Neural cell (in vitro differentiated cells): ENCODE data around the gene PIM2. TPM values are rescaled to one million over a fixed set of nuclear protein-coding genes. Genes with fewer than 3 reads are reported as not detected.

ENCODE experiments used
- H2AFZ ChIP-seq: fragments of 200-600, 300-800 bp; sonication (generic), shearing (Covaris generic); 2 replicates; pipeline ENCODE4 v1.6.0; 2014; ENCODE audit warnings: low read depth, mild to moderate bottlenecking, antibody characterized with exemption, low read length, moderate library complexity
- H3F3A ChIP-seq: fragments of 200-600 bp; shearing (Covaris generic); 2 replicates; pipeline ENCODE4 v1.6.1; 2016; ENCODE audit warnings: mild to moderate bottlenecking, moderate library complexity, mixed read lengths, antibody characterized with exemption, low read length; ENCODE audit not compliant: insufficient read depth, poor library complexity, severe bottlenecking
- H3K27ac ChIP-seq: fragments of 200-600, 300-800 bp; sonication (generic), shearing (Covaris generic); 2 replicates; pipeline ENCODE4 v1.5.1; 2014; ENCODE audit warnings: mild to moderate bottlenecking, low read length, moderate library complexity
- H3K27me3 ChIP-seq: fragments of 300-800, 200-600 bp; sonication (generic), shearing (Covaris generic); 2 replicates; pipeline ENCODE4 v1.6.0; 2014; ENCODE audit warnings: mild to moderate bottlenecking, low read depth, low read length, moderate library complexity; ENCODE audit not compliant: insufficient read depth
- H3K36me3 ChIP-seq: fragments of 300-800, 200-600 bp; sonication (generic), shearing (Covaris generic); 2 replicates; pipeline ENCODE4 v1.5.1; 2014; ENCODE audit warnings: mild to moderate bottlenecking, antibody characterized with exemption, low read length, moderate library complexity; ENCODE audit not compliant: insufficient read depth
- H3K4me2 ChIP-seq: fragments of 300-800, 200-600 bp; sonication (generic), shearing (Covaris generic); 2 replicates; pipeline ENCODE4 v1.6.0; 2014; ENCODE audit warnings: mild to moderate bottlenecking, low read length
- H3K4me3 ChIP-seq: fragments of 300-800, 200-600 bp; sonication (generic), shearing (Covaris generic); 2 replicates; pipeline ENCODE4 v1.5.1; 2014; ENCODE audit warnings: mild to moderate bottlenecking, low read length, moderate library complexity
- H3K79me2 ChIP-seq: fragments of 200-600 bp; shearing (Covaris generic); replicated peaks from 2 replicates; pipeline ENCODE4 v1.6.0; 2014; ENCODE audit warnings: mild to moderate bottlenecking, low read length, moderate library complexity; ENCODE audit not compliant: insufficient read depth
- H3K9ac ChIP-seq: fragments of 300-800, 200-600 bp; sonication (generic), shearing (Covaris generic); 2 replicates; pipeline ENCODE4 v1.6.1; 2016; ENCODE audit warnings: mild to moderate bottlenecking, low read length, mixed read lengths
- H3K9me2 ChIP-seq: fragments of 200-600 bp; shearing (Covaris generic); 2 replicates; pipeline ENCODE4 v1.6.1; 2016; ENCODE audit warnings: mild to moderate bottlenecking, low read length, mixed read lengths; ENCODE audit not compliant: insufficient read depth
- H3K9me3 ChIP-seq: fragments of 200-600, 300-800 bp; sonication (generic), shearing (Covaris generic); 2 replicates; pipeline ENCODE4 v1.6.1; 2016; ENCODE audit warnings: mild to moderate bottlenecking, mixed run types, low read length, moderate library complexity, mixed read lengths
- H4K20me1 ChIP-seq: fragments of 200-600 bp; shearing (Covaris generic); 2 replicates; pipeline ENCODE4 v1.6.1; 2016; ENCODE audit warnings: mild to moderate bottlenecking, mixed run types; ENCODE audit not compliant: insufficient read depth
- EP300 ChIP-seq: fragments of 450-650 bp; conservative IDR thresholded peaks from 2 replicates; pipeline ENCODE4 v1.6.1; 2014; ENCODE audit warnings: antibody characterized with exemption, mild to moderate bottlenecking, moderate library complexity; ENCODE audit not compliant: poor library complexity, severe bottlenecking
- EZH2 ChIP-seq: fragments of 200-600, 300-800 bp; shearing (Covaris generic), sonication (generic); IDR thresholded peaks from 2 replicates; pipeline ENCODE4 v1.6.1; 2014; ENCODE audit warnings: antibody characterized with exemption, low read length, borderline replicate concordance, mild to moderate bottlenecking; ENCODE audit not compliant: insufficient read depth, poor library complexity, severe bottlenecking
- MXI1 ChIP-seq: fragments of 450-650 bp; conservative IDR thresholded peaks from 2 replicates; pipeline ENCODE4 v1.6.1; 2014; ENCODE audit warnings: antibody characterized with exemption, mild to moderate bottlenecking; ENCODE audit not compliant: poor library complexity, severe bottlenecking
- POLR2AphosphoS5 ChIP-seq: IDR thresholded peaks from 2 replicates; pipeline ENCODE4 v1.6.1; 2012
- RAD21 ChIP-seq: fragments of 450-650 bp; conservative IDR thresholded peaks from 2 replicates; pipeline ENCODE4 v1.6.1; 2014; ENCODE audit warnings: antibody characterized with exemption, mild to moderate bottlenecking, moderate library complexity
- SMC3 ChIP-seq: fragments of 450-650 bp; conservative IDR thresholded peaks from 2 replicates; pipeline ENCODE4 v1.6.1; 2014; ENCODE audit warnings: antibody characterized with exemption, mild to moderate bottlenecking, moderate library complexity; ENCODE audit not compliant: poor library complexity
- TAF1 ChIP-seq: IDR thresholded peaks from 2 replicates; pipeline ENCODE4 v1.6.1; 2012; ENCODE audit warnings: low read depth
- polyA plus RNA-seq: library from polyadenylated mRNA; depleted of rRNA; stranded (reverse); fragments of >200 nt; gene quantifications from 2 replicates; pipeline ENCODE4 v1.2.3, GENCODE V29; 2014
- TF ChIP-seq, protein P1 (sequence below): IDR thresholded peaks from 2 replicates; pipeline ENCODE4 v1.6.1; 2012; ENCODE audit warnings: borderline replicate concordance
- TF ChIP-seq, protein P2 (sequence below): fragments of 450-650 bp; IDR thresholded peaks from 2 replicates; pipeline ENCODE4 v1.5.1; 2014; ENCODE audit warnings: antibody characterized with exemption, mild to moderate bottlenecking, moderate library complexity; ENCODE audit not compliant: poor library complexity, severe bottlenecking

The PIM2 gene
- polyA plus RNA-seq, 1 donor from 2014 or later: 8.9 TPM

DNA sequence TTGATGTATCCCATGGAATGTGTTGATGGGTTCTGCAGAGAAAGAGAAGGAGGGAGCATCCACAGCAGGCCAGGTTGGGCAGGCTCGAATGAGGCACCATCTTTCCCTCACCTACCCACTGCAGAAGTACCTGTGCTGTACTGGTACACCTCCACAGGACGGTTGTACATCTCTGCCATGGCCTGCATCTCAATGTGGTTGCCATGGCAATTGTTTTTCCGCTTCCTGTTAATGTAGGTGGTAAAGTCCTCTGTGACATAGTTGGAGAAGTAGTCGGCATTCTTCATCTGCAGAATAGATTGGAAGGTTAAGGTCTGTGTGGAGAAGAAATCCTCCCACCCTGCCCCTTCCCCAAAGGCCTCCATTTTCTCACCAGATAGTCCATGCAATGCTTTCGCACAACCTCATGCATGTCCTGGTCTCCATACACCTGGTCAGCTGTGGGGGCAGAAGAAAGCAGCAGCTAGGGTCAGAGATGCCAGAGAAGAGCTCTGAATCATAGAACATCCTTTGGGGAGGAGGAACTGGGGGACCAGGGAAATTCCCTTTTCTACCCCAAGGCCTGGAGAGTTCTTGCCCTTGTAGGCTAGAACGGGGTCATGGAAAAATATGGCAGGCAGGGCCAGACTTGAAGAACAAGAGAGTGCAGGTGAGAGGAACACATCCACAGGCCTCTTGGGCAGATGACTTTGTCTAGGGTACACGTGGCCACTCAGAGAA, 15.9 kb upstream of the PIM2 start:
- H3K4me3 ChIP-seq: no peak overlapping the region
- H3K27ac ChIP-seq: no peak overlapping the region
- no peaks in the 10 kb centered on the region for H3K9me2 ChIP-seq
- TF ChIP-seq RAD21: no peak
- TF ChIP-seq TAF1: no peak
- no peak for TF ChIP-seq MXI1
- no peak for TF ChIP-seq EZH2
- TF ChIP-seq, protein P1, sequence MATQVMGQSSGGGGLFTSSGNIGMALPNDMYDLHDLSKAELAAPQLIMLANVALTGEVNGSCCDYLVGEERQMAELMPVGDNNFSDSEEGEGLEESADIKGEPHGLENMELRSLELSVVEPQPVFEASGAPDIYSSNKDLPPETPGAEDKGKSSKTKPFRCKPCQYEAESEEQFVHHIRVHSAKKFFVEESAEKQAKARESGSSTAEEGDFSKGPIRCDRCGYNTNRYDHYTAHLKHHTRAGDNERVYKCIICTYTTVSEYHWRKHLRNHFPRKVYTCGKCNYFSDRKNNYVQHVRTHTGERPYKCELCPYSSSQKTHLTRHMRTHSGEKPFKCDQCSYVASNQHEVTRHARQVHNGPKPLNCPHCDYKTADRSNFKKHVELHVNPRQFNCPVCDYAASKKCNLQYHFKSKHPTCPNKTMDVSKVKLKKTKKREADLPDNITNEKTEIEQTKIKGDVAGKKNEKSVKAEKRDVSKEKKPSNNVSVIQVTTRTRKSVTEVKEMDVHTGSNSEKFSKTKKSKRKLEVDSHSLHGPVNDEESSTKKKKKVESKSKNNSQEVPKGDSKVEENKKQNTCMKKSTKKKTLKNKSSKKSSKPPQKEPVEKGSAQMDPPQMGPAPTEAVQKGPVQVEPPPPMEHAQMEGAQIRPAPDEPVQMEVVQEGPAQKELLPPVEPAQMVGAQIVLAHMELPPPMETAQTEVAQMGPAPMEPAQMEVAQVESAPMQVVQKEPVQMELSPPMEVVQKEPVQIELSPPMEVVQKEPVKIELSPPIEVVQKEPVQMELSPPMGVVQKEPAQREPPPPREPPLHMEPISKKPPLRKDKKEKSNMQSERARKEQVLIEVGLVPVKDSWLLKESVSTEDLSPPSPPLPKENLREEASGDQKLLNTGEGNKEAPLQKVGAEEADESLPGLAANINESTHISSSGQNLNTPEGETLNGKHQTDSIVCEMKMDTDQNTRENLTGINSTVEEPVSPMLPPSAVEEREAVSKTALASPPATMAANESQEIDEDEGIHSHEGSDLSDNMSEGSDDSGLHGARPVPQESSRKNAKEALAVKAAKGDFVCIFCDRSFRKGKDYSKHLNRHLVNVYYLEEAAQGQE: no peak
- no peak for TF ChIP-seq SMC3
- no peak for TF ChIP-seq POLR2AphosphoS5
- TF ChIP-seq, protein P2, sequence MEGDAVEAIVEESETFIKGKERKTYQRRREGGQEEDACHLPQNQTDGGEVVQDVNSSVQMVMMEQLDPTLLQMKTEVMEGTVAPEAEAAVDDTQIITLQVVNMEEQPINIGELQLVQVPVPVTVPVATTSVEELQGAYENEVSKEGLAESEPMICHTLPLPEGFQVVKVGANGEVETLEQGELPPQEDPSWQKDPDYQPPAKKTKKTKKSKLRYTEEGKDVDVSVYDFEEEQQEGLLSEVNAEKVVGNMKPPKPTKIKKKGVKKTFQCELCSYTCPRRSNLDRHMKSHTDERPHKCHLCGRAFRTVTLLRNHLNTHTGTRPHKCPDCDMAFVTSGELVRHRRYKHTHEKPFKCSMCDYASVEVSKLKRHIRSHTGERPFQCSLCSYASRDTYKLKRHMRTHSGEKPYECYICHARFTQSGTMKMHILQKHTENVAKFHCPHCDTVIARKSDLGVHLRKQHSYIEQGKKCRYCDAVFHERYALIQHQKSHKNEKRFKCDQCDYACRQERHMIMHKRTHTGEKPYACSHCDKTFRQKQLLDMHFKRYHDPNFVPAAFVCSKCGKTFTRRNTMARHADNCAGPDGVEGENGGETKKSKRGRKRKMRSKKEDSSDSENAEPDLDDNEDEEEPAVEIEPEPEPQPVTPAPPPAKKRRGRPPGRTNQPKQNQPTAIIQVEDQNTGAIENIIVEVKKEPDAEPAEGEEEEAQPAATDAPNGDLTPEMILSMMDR: no peak
- H3K9me3 ChIP-seq: no peaks in the 10 kb centered on the region
- H4K20me1 ChIP-seq: no peaks in the 10 kb centered on the region
- no peaks in the 10 kb centered on the region for H3K27me3 ChIP-seq
- H3K9ac ChIP-seq: no peak overlapping the region
- no peaks in the 10 kb centered on the region for H3F3A ChIP-seq
- no peaks in the 10 kb centered on the region for H3K79me2 ChIP-seq
- no peaks in the 10 kb centered on the region for H3K36me3 ChIP-seq
- H2AFZ ChIP-seq: no peak overlapping the region
- no peak overlapping the region for H3K4me2 ChIP-seq

DNA sequence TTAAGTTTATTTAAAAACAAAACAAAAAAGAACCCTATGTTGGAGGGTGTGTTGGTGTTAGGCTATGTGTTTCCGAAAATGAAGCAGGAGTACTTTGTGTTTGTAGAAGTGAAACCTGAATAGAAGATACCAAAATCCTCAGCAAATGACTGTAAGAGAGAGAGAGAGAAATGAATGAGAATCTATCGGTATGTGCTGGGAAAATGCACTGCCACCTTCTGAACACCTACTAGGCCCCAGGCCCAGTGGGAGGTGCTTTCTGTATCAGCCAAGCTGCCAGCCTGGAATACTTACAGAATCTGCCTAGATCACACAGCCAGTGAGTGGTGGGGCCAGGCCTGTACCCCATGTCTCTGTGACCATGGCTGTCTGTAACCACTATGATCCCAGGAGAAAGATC, 14.9 kb upstream of the PIM2 start:
- no peaks in the 10 kb centered on the region for H3F3A ChIP-seq
- no peak for TF ChIP-seq SMC3
- TF ChIP-seq TAF1: no peak
- TF ChIP-seq EP300: no peak
- TF ChIP-seq, protein P2: no peak
- TF ChIP-seq, protein P1: no peak
- TF ChIP-seq EZH2: no peak
- no peak for TF ChIP-seq POLR2AphosphoS5
- TF ChIP-seq MXI1: no peak
- TF ChIP-seq RAD21: no peak
- H3K4me2 ChIP-seq: no peak overlapping the region
- no peaks in the 10 kb centered on the region for H3K9me3 ChIP-seq
- no peaks in the 10 kb centered on the region for H3K9me2 ChIP-seq
- no peaks in the 10 kb centered on the region for H3K36me3 ChIP-seq
- no peak overlapping the region for H3K4me3 ChIP-seq
- no peaks in the 10 kb centered on the region for H4K20me1 ChIP-seq
- H3K27ac ChIP-seq: no peak overlapping the region
- no peaks in the 10 kb centered on the region for H3K27me3 ChIP-seq
- no peaks in the 10 kb centered on the region for H3K79me2 ChIP-seq
- H2AFZ ChIP-seq: no peak overlapping the region
- no peak overlapping the region for H3K9ac ChIP-seq
